Left lung (tissue), 10 donors: ENCODE data around the gene GCK. TPM values are rescaled to one million over a fixed set of nuclear protein-coding genes. Genes with fewer than 3 reads are reported as not detected.

Experiments
- ATAC-seq: fragments of 200-7000 bp; cut with Tn5 transposase; one replicate; pipeline ENCODE4 v1.9.1; 2020; ENCODE audit warnings: moderate library complexity
- DNase-seq, 4 donors: peaks; one replicate each; pipeline ENCODE4 v3.0.0-alpha.2; 2013 to 2020
- H3K27ac ChIP-seq, 2 donors: fragments of 200-600 bp; sonication (generic) in 1 of 2; one replicate each; pipeline versions ENCODE4 v1.5.0 to v1.8.0; 2020 to 2021
- H3K27me3 ChIP-seq, 2 donors: fragments of 200-600 bp; sonication (generic) in 1 of 2; one replicate each; pipeline versions ENCODE4 v1.5.0 to v1.8.0; 2020 to 2021
- H3K36me3 ChIP-seq, 2 donors: fragments of 200-600 bp; sonication (generic) in 1 of 2; one replicate each; pipeline versions ENCODE4 v1.5.0 to v1.8.0; 2020 to 2021
- H3K4me1 ChIP-seq, 2 donors: fragments of 200-600 bp; one replicate each; pipeline ENCODE4 v1.8.0; 2021
- H3K4me3 ChIP-seq, 2 donors: fragments of 200-600 bp; sonication (generic) in 1 of 2; one replicate each; pipeline versions ENCODE4 v1.5.0 to v1.8.0; 2020 to 2021; ENCODE audit warnings: mild to moderate bottlenecking in 1 of 2
- H3K9me3 ChIP-seq, 2 donors: fragments of 200-600 bp; sonication (generic) in 1 of 2; one replicate each; pipeline versions ENCODE4 v1.5.0 to v1.8.0; 2020 to 2021
- intact Hi-C, 2 donors: fragments of 100-400 bp; cut with DNase I; formaldehyde crosslinking; loops; one replicate each; pipeline versions ENCODE4 v1.11.2 to v1.14.2; 2022
- polyA plus RNA-seq, 6 donors: library from polyadenylated mRNA; unstranded; fragments of 120-200 nt; gene quantifications; one replicate each; pipeline ENCODE4 v1.2.1, GENCODE V29; 2013; ENCODE audit not compliant: insufficient read length in 6 of 6
- total RNA-seq, 2 donors: library from RNA; stranded (reverse); fragmentation: NEBNext Ultra II Directional; extraction: Animal tissue kit (Norgen Biotek cat#: 25700); gene quantifications; one replicate each; pipeline ENCODE4 v1.2.1, GENCODE V29; 2021
- TF ChIP-seq, protein P1 (sequence below), 2 donors: fragments of 200-600 bp; sonication (generic) in 1 of 2; IDR thresholded peaks; one replicate each; pipeline versions ENCODE4 v1.5.0 to v1.8.0; 2021; ENCODE audit warnings: antibody characterized with exemption in 2 of 2
- donor health status: DM: no; HTN: yes; CAD: no.
- donor health status: DM: no; HTN: no; CAD: no.

The GCK gene
- total and polyA plus RNA-seq, 8 donors: 0.34 to 4.1 (median 2.5) TPM

DNA sequence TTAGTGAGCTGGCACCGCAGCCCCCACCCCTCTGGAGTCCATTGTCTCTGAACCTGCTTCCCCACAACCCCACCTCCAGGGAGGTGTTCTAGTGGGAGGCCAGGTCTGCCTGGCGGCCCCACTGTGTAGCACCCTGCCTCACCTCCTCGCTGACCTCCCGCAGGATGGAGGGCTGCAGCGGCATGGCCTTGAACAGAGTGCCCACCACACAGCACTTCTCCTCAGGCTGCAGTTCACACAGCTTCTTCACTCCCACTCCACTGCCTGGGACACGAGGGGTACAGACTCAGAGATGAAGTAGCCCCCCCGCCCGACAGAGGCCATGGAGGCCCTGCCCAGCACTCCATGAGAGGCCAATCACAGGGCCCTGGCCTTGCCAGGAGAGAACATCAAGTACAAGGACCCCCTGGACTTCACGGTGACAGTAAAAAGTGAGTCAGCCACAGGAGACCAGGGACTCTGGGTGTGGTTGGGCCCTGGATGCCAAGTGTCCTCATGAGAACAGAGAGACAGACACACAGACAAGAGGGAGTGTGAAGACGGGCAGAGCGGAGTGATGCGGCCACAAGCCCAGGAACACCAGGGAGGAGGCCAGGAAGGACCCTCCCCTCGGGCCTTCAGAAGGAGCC lies 71.3 kb downstream of the GCK start:
- peaks cover 9 to 19% of the 10 kb centered on the region in 2 donors for H3K4me1 ChIP-seq
- no peak for DNase-seq
- no peak for ATAC-seq
- no peak overlapping the region for H3K4me3 ChIP-seq
- TF ChIP-seq, protein P1, sequence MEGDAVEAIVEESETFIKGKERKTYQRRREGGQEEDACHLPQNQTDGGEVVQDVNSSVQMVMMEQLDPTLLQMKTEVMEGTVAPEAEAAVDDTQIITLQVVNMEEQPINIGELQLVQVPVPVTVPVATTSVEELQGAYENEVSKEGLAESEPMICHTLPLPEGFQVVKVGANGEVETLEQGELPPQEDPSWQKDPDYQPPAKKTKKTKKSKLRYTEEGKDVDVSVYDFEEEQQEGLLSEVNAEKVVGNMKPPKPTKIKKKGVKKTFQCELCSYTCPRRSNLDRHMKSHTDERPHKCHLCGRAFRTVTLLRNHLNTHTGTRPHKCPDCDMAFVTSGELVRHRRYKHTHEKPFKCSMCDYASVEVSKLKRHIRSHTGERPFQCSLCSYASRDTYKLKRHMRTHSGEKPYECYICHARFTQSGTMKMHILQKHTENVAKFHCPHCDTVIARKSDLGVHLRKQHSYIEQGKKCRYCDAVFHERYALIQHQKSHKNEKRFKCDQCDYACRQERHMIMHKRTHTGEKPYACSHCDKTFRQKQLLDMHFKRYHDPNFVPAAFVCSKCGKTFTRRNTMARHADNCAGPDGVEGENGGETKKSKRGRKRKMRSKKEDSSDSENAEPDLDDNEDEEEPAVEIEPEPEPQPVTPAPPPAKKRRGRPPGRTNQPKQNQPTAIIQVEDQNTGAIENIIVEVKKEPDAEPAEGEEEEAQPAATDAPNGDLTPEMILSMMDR (IDR thresholded peaks at IDR 0.05): no peak
- H3K36me3 ChIP-seq: peaks cover 0 to 67% of the 10 kb centered on the region in 2 donors
- no peaks in the 10 kb centered on the region for H3K27me3 ChIP-seq
- no peak overlapping the region for H3K27ac ChIP-seq
- H3K9me3 ChIP-seq: no peaks in the 10 kb centered on the region
- intact Hi-C loops: no loop called here

DNA sequence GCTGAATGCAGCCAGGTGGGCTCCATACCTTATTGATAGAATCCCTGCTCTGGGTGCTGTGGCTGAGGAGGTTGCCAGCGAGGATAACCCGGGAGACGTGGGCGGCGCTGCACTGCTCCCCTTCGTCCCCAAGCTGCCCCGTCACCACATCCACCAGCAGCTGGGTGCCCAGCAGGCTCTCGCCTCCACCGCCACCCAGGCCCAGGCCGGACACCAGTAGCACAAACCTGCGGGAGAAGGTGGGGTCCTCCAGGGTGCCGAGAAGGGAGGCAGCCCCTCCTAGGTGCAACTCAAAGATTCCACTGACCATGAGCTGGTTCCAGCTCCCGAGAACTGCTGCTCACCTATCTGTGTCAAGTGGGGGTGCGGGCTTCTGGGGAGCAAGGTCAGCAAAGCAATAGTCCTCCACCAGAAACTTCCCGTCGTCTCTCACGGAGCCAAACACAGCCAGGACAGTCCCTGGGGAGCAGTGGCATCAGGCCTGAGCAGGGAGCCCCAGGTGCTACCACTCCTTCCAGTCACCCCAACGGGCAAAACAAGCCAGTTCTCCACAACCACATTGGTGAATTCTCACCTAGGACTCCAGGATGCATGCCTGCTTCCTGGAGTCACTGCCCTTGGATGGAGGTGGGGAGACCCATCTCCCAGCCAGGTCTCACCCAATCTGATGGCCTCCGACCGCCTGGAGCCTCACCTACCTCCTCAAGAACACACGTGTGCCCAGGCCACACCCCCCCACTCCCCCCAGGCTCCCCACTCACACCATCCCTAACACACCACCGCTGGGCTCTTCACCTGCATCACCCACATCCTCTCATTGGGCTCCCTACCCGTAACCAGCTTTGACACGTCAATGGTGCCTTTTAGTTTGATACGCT lies 72.2 kb downstream of the GCK start:
- no peaks in the 10 kb centered on the region for H3K9me3 ChIP-seq
- no peaks in the 10 kb centered on the region for H3K27me3 ChIP-seq
- intact Hi-C loops: no loop called here
- H3K4me3 ChIP-seq: no peak overlapping the region
- DNase-seq (no peak), ATAC-seq (no peak)
- TF ChIP-seq, protein P1 (IDR thresholded peaks at IDR 0.05): no peak
- no peak overlapping the region for H3K27ac ChIP-seq
- peaks cover 0 to 76% of the 10 kb centered on the region in 2 donors for H3K36me3 ChIP-seq
- peaks cover under 1 to 10% of the 10 kb centered on the region in 2 donors for H3K4me1 ChIP-seq

DNA sequence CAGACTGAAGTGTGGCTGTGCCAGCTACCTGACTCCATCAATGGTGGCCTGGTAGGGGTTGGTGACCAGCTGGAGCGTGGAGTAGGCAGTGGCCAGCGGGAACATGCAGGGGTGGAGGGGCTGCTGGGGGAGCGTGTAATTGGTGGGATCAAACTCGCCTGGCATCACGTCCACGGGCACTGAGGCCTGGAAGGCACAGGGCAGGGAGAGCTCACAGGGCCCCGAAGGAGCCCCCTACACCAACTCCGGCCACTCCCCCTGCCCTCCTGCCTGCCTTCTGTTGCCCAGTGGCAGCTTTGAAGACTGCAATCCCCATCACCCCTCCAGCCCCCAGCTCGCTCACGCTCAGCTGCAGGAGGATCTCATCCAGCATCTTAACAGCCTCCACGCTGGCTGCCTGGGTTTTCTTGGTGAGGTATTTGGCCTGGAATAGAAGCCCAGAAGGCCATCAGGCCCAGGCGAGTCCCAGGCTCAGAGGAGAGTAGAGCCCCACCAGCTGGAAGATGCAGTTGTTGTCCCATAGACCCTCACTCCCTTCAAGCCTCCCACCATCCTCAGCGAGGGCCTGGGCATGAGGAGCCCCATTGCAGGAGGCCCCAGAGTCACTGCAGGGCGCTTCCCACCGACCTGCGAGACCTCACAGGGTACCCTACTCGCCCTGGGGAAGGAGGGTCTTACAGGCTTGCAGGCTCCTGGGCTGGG lies 73.0 kb downstream of the GCK start:
- Histone ChIP-seq H3K4me1 (peaks cover 0 to 2% of the 10 kb centered on the region in 2 donors), H3K36me3 (peaks cover 0 to 78% of the 10 kb centered on the region in 2 donors), H3K27ac (no peak overlapping the region), H3K9me3 (no peaks in the 10 kb centered on the region), H3K27me3 (no peaks in the 10 kb centered on the region), H3K4me3 (no peak overlapping the region)
- DNase-seq: no peak
- intact Hi-C loops: no loop called here
- no peak for ATAC-seq
- TF ChIP-seq, protein P1 (IDR thresholded peaks at IDR 0.05): no peak

DNA sequence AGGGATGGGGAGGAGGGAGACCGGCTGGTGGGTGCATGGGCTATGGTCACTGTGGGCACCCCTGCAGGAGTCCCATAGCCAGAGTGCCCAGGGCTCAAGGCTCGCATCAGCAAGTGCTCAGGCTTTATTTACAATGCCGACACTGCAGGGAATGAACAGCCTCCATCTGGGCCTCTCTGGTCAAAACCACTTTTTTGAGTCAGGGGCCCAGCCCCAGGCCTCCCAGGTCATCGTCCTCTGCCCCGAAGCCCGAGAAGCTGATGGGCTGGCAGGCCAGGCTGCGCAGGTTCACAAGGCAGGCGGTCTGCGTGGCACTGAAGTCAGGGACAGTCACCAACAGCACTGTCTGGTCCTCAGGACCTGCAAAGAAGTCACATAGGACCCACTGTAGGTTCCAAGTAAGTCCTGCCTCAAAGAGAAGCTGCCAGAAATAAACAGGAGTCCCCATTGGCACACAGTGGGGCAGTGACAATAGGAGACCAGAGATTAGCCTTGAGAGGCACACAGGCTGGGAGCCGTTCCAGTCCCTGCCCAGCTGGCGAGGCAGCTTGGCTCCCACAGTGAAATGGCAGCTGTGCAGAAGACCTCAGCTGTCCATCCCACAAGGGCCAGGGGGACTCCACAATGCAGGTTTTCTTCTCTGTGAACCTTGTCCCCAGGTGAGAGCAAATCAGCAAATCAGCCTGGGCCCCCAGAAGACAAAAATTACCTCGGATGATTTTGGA lies 74.5 kb downstream of the GCK start:
- intact Hi-C loops: no loop called here
- Histone ChIP-seq H3K4me1 (no peaks in the 10 kb centered on the region), H3K4me3 (no peak overlapping the region), H3K27me3 (no peaks in the 10 kb centered on the region), H3K9me3 (no peaks in the 10 kb centered on the region), H3K27ac (no peak overlapping the region), H3K36me3 (peaks cover 0 to 83% of the 10 kb centered on the region in 2 donors)
- DNase-seq (no peak), ATAC-seq (no peak)
- TF ChIP-seq, protein P1 (IDR thresholded peaks at IDR 0.05): no peak
